ENCODE data around the gene PRRT3. TPM values are rescaled to one million over a fixed set of nuclear protein-coding genes. Genes with fewer than 3 reads are reported as not detected.
"Not testable (repeated sequence)": the region's sequence is repeated elsewhere in the genome, so short reads cannot be mapped to it uniquely, and the experiment has no call there.

The PRRT3 gene
- total RNA-seq, 8 experiments from 2014 or later, result 1.2 to 4.3 (median 3.4) TPM

- peaks cover 11 to 22% of the 10 kb centered on the region in 2 donors for H3K4me1 ChIP-seq (replicated peaks in 1 of 2)
- ATAC-seq (replicated peaks in 6 of 8), result no peak
- no peak overlapping the region for H3K27ac ChIP-seq
- WGBS, 10 experiments, result 58 to 100% (median 90%) methylated on average over 1 to 8 of the region's 8 CpGs; no CpG with 5 or more reads in 1 of the 10 experiments
- no peak overlapping the region for H3K4me3 ChIP-seq
- in situ Hi-C loops (cut with MboI; ENCODE audit: low pct_unique_long_range_greater_than_20kb in 2 of 9, low sequenced_read_pairs in 9 of 9, unreplicated experiment in 9 of 9), result no loop called here
Observed at GRCh38 chr3:9911863-9912262, 40.3 kb downstream of the PRRT3 start.

GRCh38 chr3:9909221-9910013, 42.8 kb downstream of the PRRT3 start:
- H3K4me3 ChIP-seq, result no peak overlapping the region
- H3K4me1 ChIP-seq (replicated peaks in 1 of 2), result no peaks in the 10 kb centered on the region
- 17 to 82% (median 55%) methylated on average over 1 to 4 of the region's 7 CpGs; no CpG with 5 or more reads in 2 of the 10 experiments for WGBS, 10 experiments
- ATAC-seq (replicated peaks in 6 of 8), result peak in 1 of 8 experiments; percentile 28
- in situ Hi-C loops (cut with MboI; ENCODE audit: low pct_unique_long_range_greater_than_20kb in 2 of 9, low sequenced_read_pairs in 9 of 9, unreplicated experiment in 9 of 9), result no loop called here
- no peak overlapping the region for H3K27ac ChIP-seq

GRCh38 chr3:9908286-9908685, 43.9 kb downstream of the PRRT3 start:
- no peak for ATAC-seq (replicated peaks in 6 of 8)
- 83 to 100% (median 92%) methylated on average over 1 to 2 of the region's 3 CpGs; no CpG with 5 or more reads in 5 of the 10 experiments for WGBS, 10 experiments
- Histone ChIP-seq H3K4me3 (no peak overlapping the region), H3K4me1 (replicated peaks in 1 of 2) (no peaks in the 10 kb centered on the region), H3K27ac (no peak overlapping the region)
- in situ Hi-C loops (cut with MboI; ENCODE audit: low pct_unique_long_range_greater_than_20kb in 2 of 9, low sequenced_read_pairs in 9 of 9, unreplicated experiment in 9 of 9), result no loop called here

GRCh38 chr3:9906480-9906879, 45.7 kb downstream of the PRRT3 start:
- 40 to 100% (median 84%) methylated on average over 1 to 3 of the region's 5 CpGs; no CpG with 5 or more reads in 4 of the 10 experiments for WGBS, 10 experiments
- Histone ChIP-seq H3K4me1 (replicated peaks in 1 of 2) (no peaks in the 10 kb centered on the region), H3K27ac (no peak overlapping the region), H3K4me3 (no peak overlapping the region)
- ATAC-seq (replicated peaks in 6 of 8), result no peak
- in situ Hi-C loops (cut with MboI; ENCODE audit: low pct_unique_long_range_greater_than_20kb in 2 of 9, low sequenced_read_pairs in 9 of 9, unreplicated experiment in 9 of 9), result no loop called here

- Histone ChIP-seq H3K4me3 (no peak overlapping the region), H3K27ac (no peak overlapping the region), H3K4me1 (replicated peaks in 1 of 2) (no peaks in the 10 kb centered on the region)
- WGBS, 10 experiments, result 73 to 100% (median 100%) methylated on average over 1 to 2 of the region's 4 CpGs; no CpG with 5 or more reads in 2 of the 10 experiments
- in situ Hi-C loops (cut with MboI; ENCODE audit: low pct_unique_long_range_greater_than_20kb in 2 of 9, low sequenced_read_pairs in 9 of 9, unreplicated experiment in 9 of 9), result no loop called here
- no peak for ATAC-seq (replicated peaks in 6 of 8)
Observed at GRCh38 chr3:9903904-9904303, 48.3 kb downstream of the PRRT3 start.

GRCh38 chr3:9903238-9903624, 49.0 kb downstream of the PRRT3 start:
- 14 to 83% (median 51%) methylated on average over 1 to 4 of the region's 4 CpGs; no CpG with 5 or more reads in 3 of the 10 experiments for WGBS, 10 experiments
- no peaks in the 10 kb centered on the region for H3K4me1 ChIP-seq (replicated peaks in 1 of 2)
- peak in 2 of 8 experiments; percentile 38 to 47 for ATAC-seq (replicated peaks in 6 of 8)
- no peak overlapping the region for H3K4me3 ChIP-seq
- in situ Hi-C loops (cut with MboI; ENCODE audit: low pct_unique_long_range_greater_than_20kb in 2 of 9, low sequenced_read_pairs in 9 of 9, unreplicated experiment in 9 of 9), result no loop called here
- no peak overlapping the region for H3K27ac ChIP-seq

GRCh38 chr3:9902372-9903237, 49.6 kb downstream of the PRRT3 start, which contains the start of gene IL17RE:
Gene IL17RE, plus strand, starts transcription at chr3:9902848. Its CDS starts 85 bp downstream, at chr3:9902933.
- 80 to 100% (median 85%) methylated on average over 1 to 4 of the region's 13 CpGs; no CpG with 5 or more reads in 6 of the 10 experiments for WGBS, 10 experiments
- in situ Hi-C loops (cut with MboI; ENCODE audit: low pct_unique_long_range_greater_than_20kb in 2 of 9, low sequenced_read_pairs in 9 of 9, unreplicated experiment in 9 of 9), result no loop called here
- Histone ChIP-seq H3K27ac (no peak within 1 kb of the TSS), H3K4me1 (replicated peaks in 1 of 2) (peaks cover 0 to 4% of the 10 kb centered on the region in 2 donors), H3K4me3 (no peak within 1 kb of the TSS)
- peak in 5 of 8 experiments; percentile 9 to 64 (median 30) for ATAC-seq (replicated peaks in 6 of 8)

GRCh38 chr3:9901967-9902366, 50.2 kb downstream of the PRRT3 start:
- in situ Hi-C loops (cut with MboI; ENCODE audit: low pct_unique_long_range_greater_than_20kb in 2 of 9, low sequenced_read_pairs in 9 of 9, unreplicated experiment in 9 of 9), result no loop called here
- 74 to 100% (median 100%) methylated on average over 1 to 4 of the region's 5 CpGs; no CpG with 5 or more reads in 4 of the 10 experiments for WGBS, 10 experiments
- Histone ChIP-seq H3K4me3 (no peak overlapping the region), H3K4me1 (replicated peaks in 1 of 2) (peaks cover 0 to 5% of the 10 kb centered on the region in 2 donors), H3K27ac (no peak overlapping the region)
- no peak for ATAC-seq (replicated peaks in 6 of 8)

GRCh38 chr3:9900965-9901415, 51.2 kb downstream of the PRRT3 start:
- WGBS, 10 experiments, result 82 to 100% (median 93%) methylated on average over 1 to 5 of the region's 6 CpGs; no CpG with 5 or more reads in 5 of the 10 experiments

GRCh38 chr3:9899289-9899791, 52.9 kb downstream of the PRRT3 start:
- Histone ChIP-seq H3K4me3 (no peak overlapping the region), H3K4me1 (replicated peaks in 1 of 2) (peaks cover 0 to 5% of the 10 kb centered on the region in 2 donors), H3K27ac (no peak overlapping the region)
- in situ Hi-C loops (cut with MboI; ENCODE audit: low pct_unique_long_range_greater_than_20kb in 2 of 9, low sequenced_read_pairs in 9 of 9, unreplicated experiment in 9 of 9), result no loop called here
- no peak for ATAC-seq (replicated peaks in 6 of 8)
- 55 to 88% (median 70%) methylated on average over 1 to 3 of the region's 3 CpGs; no CpG with 5 or more reads in 3 of the 10 experiments for WGBS, 10 experiments

More at GRCh38 chr3:9900965-9901415, 51.2 kb downstream of the PRRT3 start:
- H3K27ac ChIP-seq; H3K4me1 ChIP-seq (replicated peaks in 1 of 2); in situ Hi-C loops (cut with MboI; ENCODE audit: low pct_unique_long_range_greater_than_20kb in 2 of 9, low sequenced_read_pairs in 9 of 9, unreplicated experiment in 9 of 9); ATAC-seq (replicated peaks in 6 of 8); H3K4me3 ChIP-seq: not testable (repeated sequence)

- in situ Hi-C loops (cut with MboI; ENCODE audit: low pct_unique_long_range_greater_than_20kb in 2 of 9, low sequenced_read_pairs in 9 of 9, unreplicated experiment in 9 of 9), result no loop called here
- 20 to 100% (median 69%) methylated on average over 1 to 3 of the region's 8 CpGs; no CpG with 5 or more reads in 4 of the 10 experiments for WGBS, 10 experiments
- Histone ChIP-seq H3K4me1 (replicated peaks in 1 of 2) (peaks cover 0 to 5% of the 10 kb centered on the region in 2 donors), H3K4me3 (no peak overlapping the region), H3K27ac (no peak overlapping the region)
- ATAC-seq (replicated peaks in 6 of 8), result no peak
Observed at GRCh38 chr3:9898467-9899241, 53.6 kb downstream of the PRRT3 start.

Measured in motor neuron (in vitro differentiated cells).